GM12892 (cell line): ENCODE results near the gene CRYBG2.

Experiments
- POLR2A ChIP-seq: IDR thresholded peaks from 2 replicates; pipeline ENCODE4 v1.6.1; 2011; ENCODE audit warnings: low read depth, low read length, control low read depth
- TAF1 ChIP-seq: IDR thresholded peaks from 2 replicates; pipeline ENCODE4 v1.6.1; 2011; ENCODE audit warnings: low read depth, mild to moderate bottlenecking, control low read depth, low read length, borderline replicate concordance

GRCh38 chr1:26283871-26284596 is 69.9 kb downstream of the CRYBG2 start:
- TF ChIP-seq POLR2A (no peak), TAF1 (no peak)
